K562 (cell line): ENCODE measurements around the gene IGDCC3. TPM values are rescaled to one million over a fixed set of nuclear protein-coding genes. Genes with fewer than 3 reads are reported as not detected.

Source experiments
- ATAC-seq: fragments of 200-7000 bp; cut with Tn5 transposase; 3 replicates; pipeline ENCODE4 v1.9.1; 2020; ENCODE audit warnings: moderate library complexity
- BruUV-seq: library from RNA; stranded (reverse); fragments of 400-500 nt; replicated peaks from 2 replicates; lab custom pipeline; 2021; lab: Mats Ljungman, UMichigan
- CTCF ChIA-PET: fragments of 300-600 bp; formaldehyde crosslinking; extraction: SDS; loops from one replicate; lab custom pipeline; 2021; ENCODE audit warnings: low intra/inter-chr PET ratio; lab: Yijun Ruan, JAX
- POLR2A ChIA-PET: fragments of 300-600, 350-650 bp; sonication (Branson Sonifier 250); formaldehyde crosslinking; extraction: SDS; loops from one replicate; lab custom pipeline; 2021; ENCODE audit warnings: antibody characterized with exemption, inconsistent platforms; lab: Yijun Ruan, JAX
- DNase-seq, 4 experiments: peaks; one replicate each; pipeline versions ENCODE4 v3.0.0 to v3.0.0-alpha.2; 2011 to 2018; ENCODE audit warnings: low spot score in 3 of 4, mixed read lengths in 3 of 4; ENCODE audit errors: extremely low read depth in 1 of 4
- FAIRE-seq: peaks from 2 replicates; lab custom pipeline; 2011; peaks lifted over from hg19 to GRCh38; lab: Jason Lieb, UNC
- H2AFZ ChIP-seq: 2 replicates; pipeline ENCODE4 v1.6.0; 2011; ENCODE audit warnings: low read depth, low read length, control low read depth, inconsistent platforms
- H3K27ac ChIP-seq: fragments of 200-600 bp; 3 replicates; pipeline ENCODE4 v1.8.0; 2011; ENCODE audit warnings: low read depth, mild to moderate bottlenecking, control low read depth, inconsistent platforms, low read length, moderate library complexity, mixed read lengths; ENCODE audit errors: extremely low read depth
- H3K27me3 ChIP-seq, 2 experiments: fragments of 300-600 bp in 1 of 2; 2 replicates in 1 of 2; 3 replicates in 1 of 2; pipeline versions ENCODE4 v1.6.0 to v1.8.0; 2011; ENCODE audit warnings: inconsistent platforms in 2 of 2, low read length in 2 of 2, mild to moderate bottlenecking in 1 of 2, mixed read lengths in 1 of 2, moderate library complexity in 1 of 2; ENCODE audit not compliant: control insufficient read depth in 2 of 2, insufficient read depth in 2 of 2
- H3K36me3 ChIP-seq: fragments of 300-600 bp; 3 replicates; pipeline ENCODE4 v1.8.0; 2011; ENCODE audit warnings: mild to moderate bottlenecking, low read length, inconsistent platforms; ENCODE audit not compliant: control insufficient read depth, insufficient read depth
- H3K4me1 ChIP-seq, 2 experiments: fragments of 200-600 bp in 1 of 2; replicated peaks in 1 of 2; 2 replicates in 1 of 2; 3 replicates in 1 of 2; pipeline versions ENCODE4 v1.5.1 to v1.8.0; 2011; ENCODE audit warnings: inconsistent platforms in 2 of 2, low read length in 2 of 2, mild to moderate bottlenecking in 1 of 2, mixed read lengths in 1 of 2, moderate library complexity in 1 of 2; ENCODE audit not compliant: control insufficient read depth in 2 of 2, insufficient read depth in 2 of 2
- H3K4me2 ChIP-seq: 2 replicates; pipeline ENCODE4 v1.6.1; 2011; ENCODE audit warnings: low read length, control low read depth, inconsistent platforms, mixed read lengths; ENCODE audit not compliant: insufficient read depth
- H3K4me3 ChIP-seq: fragments of 200-600 bp; sonication (generic), shearing (Covaris generic); 2 replicates; pipeline ENCODE4 v1.5.1; 2016; ENCODE audit warnings: control low read depth, inconsistent platforms
- H3K79me2 ChIP-seq: fragments of 200-600 bp; 3 replicates; pipeline ENCODE4 v1.8.0; 2011; ENCODE audit warnings: low read length, inconsistent platforms; ENCODE audit not compliant: control insufficient read depth, insufficient read depth
- H3K9ac ChIP-seq, 2 experiments: 2 replicates each; pipeline versions ENCODE4 v1.6.0 to v1.6.1; 2011; ENCODE audit warnings: low read depth in 2 of 2, low read length in 2 of 2, control low read depth in 1 of 2, inconsistent platforms in 1 of 2, mild to moderate bottlenecking in 1 of 2, mixed read lengths in 1 of 2; ENCODE audit not compliant: insufficient read depth in 1 of 2
- H3K9me1 ChIP-seq: one replicate; pipeline ENCODE4 v1.6.0; 2011; ENCODE audit warnings: inconsistent platforms, mild to moderate bottlenecking, low read length, moderate library complexity; ENCODE audit not compliant: control insufficient read depth, insufficient read depth
- H3K9me3 ChIP-seq: replicated peaks from 2 replicates; pipeline ENCODE4 v1.5.1; 2011; ENCODE audit warnings: low read depth, low read length, inconsistent platforms; ENCODE audit not compliant: control insufficient read depth, insufficient read depth
- H4K20me1 ChIP-seq: replicated peaks from 2 replicates; pipeline ENCODE4 v1.6.1; 2011; ENCODE audit warnings: low read length, inconsistent platforms, mixed read lengths; ENCODE audit not compliant: control insufficient read depth, insufficient read depth
- CHD1 ChIP-seq: fragments of 200-600 bp; sonication (generic); IDR thresholded peaks from one replicate; pipeline ENCODE4 v1.6.1; 2012; ENCODE audit warnings: mild to moderate bottlenecking, moderate library complexity, low read length, inconsistent platforms
- EP400 ChIP-seq: fragments of 450-650 bp; IDR thresholded peaks from 2 replicates; pipeline ENCODE4 v1.6.1; 2017; ENCODE audit warnings: antibody characterized with exemption, mild to moderate bottlenecking, moderate library complexity
- HMGN3 ChIP-seq: IDR thresholded peaks from 2 replicates; pipeline ENCODE4 v1.6.1; 2011; ENCODE audit warnings: borderline replicate concordance, low read depth, mild to moderate bottlenecking, mixed read lengths, low read length; ENCODE audit not compliant: insufficient read length; ENCODE audit errors: extremely low read depth
- LCOR ChIP-seq: sonication (generic); formaldehyde crosslinking; IDR thresholded peaks from 2 replicates; pipeline ENCODE4 v1.8.0; 2022; ENCODE audit warnings: mild to moderate bottlenecking, missing genetic modification reagents
- PML ChIP-seq: IDR thresholded peaks from 2 replicates; pipeline ENCODE4 v1.6.1; 2012; ENCODE audit warnings: low read length, inconsistent platforms
- RBM14 ChIP-seq: fragments of 200-400 bp; formaldehyde crosslinking; IDR thresholded peaks from 2 replicates; pipeline ENCODE4 v1.6.1; 2018; ENCODE audit warnings: low read depth, mild to moderate bottlenecking, low read length, moderate library complexity, borderline replicate concordance; ENCODE audit not compliant: insufficient read depth
- ZNF699 ChIP-seq: fragments of 250-450 bp; sonication (Bioruptor Pico); IDR thresholded peaks from 2 replicates; pipeline ENCODE4 v1.8.0; 2021; ENCODE audit warnings: mild to moderate bottlenecking, moderate library complexity; ENCODE audit not compliant: insufficient replicate concordance
- WGBS: fragments of 100-300 bp; shearing (Covaris generic); methylation state at CpG from one replicate; pipeline ENCODE4 v1.1.6; 2016; ENCODE audit warnings: low coverage, mixed read lengths; ENCODE audit not compliant: insufficient coverage; ENCODE audit errors: missing lambda C conversion rate; 5-methylcytosine and 5-hydroxymethylcytosine counted together
- in situ Hi-C: fragments of 300-500 bp; cut with MboI; formaldehyde crosslinking; loops from 4 replicates; pipeline ENCODE4 v1.15.0; 2018; ENCODE audit warnings: inconsistent platforms, mixed read lengths
- intact Hi-C: fragments of 100-400 bp; cut with micrococcal nuclease; formaldehyde crosslinking; loops from 2 replicates; pipeline ENCODE4 v1.14.2; 2022
- polyA plus RNA-seq, 8 experiments: library from polyadenylated mRNA; depleted of rRNA in 4 of 8; stranded (reverse) in 5 of 8; unstranded in 3 of 8; fragments of >200 nt; fragmentation: Nextera tagmentation in 2 of 8; fragmentation: Illumina TruSeq in 1 of 8; extraction: Ambion mirVana in 2 of 8; extraction: Trizol in 1 of 8; gene quantifications; 2 replicates each; pipeline versions ENCODE4 v1.2.1 to v1.2.3, GENCODE V29; 2011 to 2014; ENCODE audit warnings: inconsistent platforms in 1 of 8, missing spikeins in 1 of 8
- total RNA-seq, 7 experiments: library from RNA; depleted of rRNA in 6 of 7; stranded (reverse); fragments of >200 nt in 6 of 7; fragmentation: Illumina TruSeq in 2 of 7; extraction: Trizol in 2 of 7; gene quantifications; 2 replicates each; pipeline versions ENCODE4 v1.2.1 to v1.2.3, GENCODE V29; 2011 to 2021; ENCODE audit warnings: low replicate concordance in 1 of 7

Gene IGDCC3
- total and polyA plus RNA-seq, 9 of the 15 experiments (the other 6 are each of a cell fraction or from before 2014, with no cell fraction given): not detected

- no peak for FAIRE-seq
- intact Hi-C loops: no loop called here
Observed at GRCh38 chr15:65343374-65343981, 34.3 kb downstream of the IGDCC3 start.

GRCh38 chr15:65342493-65342892 is 35.3 kb downstream of the IGDCC3 start:
- Histone ChIP-seq H3K27me3 (peaks cover 25 to 42% of the 10 kb centered on the region in 2 experiments; a peak in 4 of 5 replicates), H4K20me1 (peaks cover 4% of the 10 kb centered on the region; the same call in 1 of the 2 replicates), H3K4me1 (peaks cover 5 to 7% of the 10 kb centered on the region in 2 experiments; a peak in 4 of 5 replicates), H3K36me3 (no peaks in the 10 kb centered on the region), H3K27ac (no peak overlapping the region), H2AFZ (no peak overlapping the region), H3K4me3 (no peak overlapping the region), H3K9me3 (no peaks in the 10 kb centered on the region), H3K9ac (no peak overlapping the region), H3K4me2 (no peak overlapping the region), H3K9me1 (no peaks in the 10 kb centered on the region), H3K79me2 (no peaks in the 10 kb centered on the region)
- ATAC-seq: peak; percentile 31; the same call in 1 of the 3 replicates
- no peak for DNase-seq
- BruUV-seq: no TSS peak
- ChIA-PET POLR2A (interaction anchor here (0.6 to 1.1 kb wide), 2 partner anchors 10 to 38 kb away, joined by 3 to 6 read pairs; partner anchors contain the start of gene RNU5B-1), CTCF (no interaction called here)
- intact Hi-C loops: no loop called here
- in situ Hi-C loops: no loop called here
- WGBS: 8% methylated on average over 9 of the region's 9 CpGs
- FAIRE-seq: no peak
- TF ChIP-seq EP400 (no peak), HMGN3 (no peak)

More at GRCh38 chr15:65343374-65343981, 34.3 kb downstream of the IGDCC3 start:
- Histone ChIP-seq H3K9me3 (no peaks in the 10 kb centered on the region), H3K4me2 (no peak overlapping the region), H3K9ac (no peak overlapping the region), H3K36me3 (no peaks in the 10 kb centered on the region), H3K27me3 (peaks cover 25 to 32% of the 10 kb centered on the region in 2 experiments; a peak in 4 of 5 replicates), H3K79me2 (no peaks in the 10 kb centered on the region), H3K9me1 (no peaks in the 10 kb centered on the region), H4K20me1 (peaks cover 4% of the 10 kb centered on the region; the same call in 1 of the 2 replicates), H3K4me1 (peaks cover 5 to 7% of the 10 kb centered on the region in 2 experiments; a peak in 4 of 5 replicates), H2AFZ (no peak overlapping the region), H3K27ac (no peak overlapping the region), H3K4me3 (no peak overlapping the region)
- in situ Hi-C loops: no loop called here
- TF ChIP-seq LCOR (CRISPR knock-in tag) (no peak), ZNF699 (CRISPR knock-in tag) (no peak), RBM14 (no peak), PML (no peak), CHD1 (no peak)
- 9% methylated on average over 10 of the region's 10 CpGs for WGBS
- POLR2A ChIA-PET: interaction anchor here (0.7 kb wide), 1 partner anchor 47 kb away, joined by 4 read pairs; no protein-coding TSS in a partner anchor
- CTCF ChIA-PET: no interaction called here
- no peak for ATAC-seq
- BruUV-seq: no TSS peak
- no peak for DNase-seq
